Neural progenitor cell (in vitro differentiated cells): ENCODE measurements around the gene ASB2. TPM values are rescaled to one million over a fixed set of nuclear protein-coding genes. Genes with fewer than 3 reads are reported as not detected.

Experiments
- DNase-seq: peaks from one replicate; pipeline ENCODE4 v3.0.0-alpha.2; 2016; ENCODE audit warnings: low spot score
- H2AFZ ChIP-seq: fragments of 200-600 bp; sonication (generic); replicated peaks from 2 replicates; pipeline ENCODE4 v1.6.1; 2016; ENCODE audit warnings: antibody characterized with exemption
- H3F3A ChIP-seq: fragments of 200-600 bp; sonication (generic); 2 replicates; pipeline ENCODE4 v1.6.1; 2016; ENCODE audit warnings: antibody characterized with exemption, low read depth
- H3K27ac ChIP-seq: fragments of 200-600 bp; sonication (generic); 2 replicates; pipeline ENCODE4 v1.5.1; 2016; ENCODE audit warnings: mild to moderate bottlenecking
- H3K27me3 ChIP-seq: fragments of 200-600 bp; sonication (generic); 2 replicates; pipeline ENCODE4 v1.6.1; 2016; ENCODE audit warnings: mild to moderate bottlenecking, moderate library complexity
- H3K36me3 ChIP-seq: fragments of 200-600 bp; sonication (generic); 2 replicates; pipeline ENCODE4 v1.5.1; 2016
- H3K4me1 ChIP-seq: fragments of 200-600 bp; sonication (generic); 2 replicates; pipeline ENCODE4 v1.6.1; 2016; ENCODE audit warnings: mixed run types
- H3K4me2 ChIP-seq: fragments of 200-600 bp; sonication (generic); 2 replicates; pipeline ENCODE4 v1.6.1; 2016
- H3K4me3 ChIP-seq: fragments of 200-600 bp; sonication (generic); 2 replicates; pipeline ENCODE4 v1.5.1; 2016
- H3K79me2 ChIP-seq: fragments of 200-600 bp; sonication (generic); 2 replicates; pipeline ENCODE4 v1.6.1; 2016; ENCODE audit warnings: low read depth
- H3K9ac ChIP-seq: fragments of 200-600 bp; sonication (generic); 2 replicates; pipeline ENCODE4 v1.6.1; 2016
- H3K9me3 ChIP-seq: fragments of 200-600 bp; sonication (generic); 2 replicates; pipeline ENCODE4 v1.5.1; 2016; ENCODE audit warnings: low read depth
- H4K20me1 ChIP-seq: fragments of 200-600 bp; sonication (generic); 2 replicates; pipeline ENCODE4 v1.6.1; 2016; ENCODE audit warnings: low read depth
- H3K27ac Mint-ChIP-seq: 3 replicates; pipeline ENCODE4 v1.8.0; 2021; ENCODE audit warnings: mixed read lengths
- H3K27me3 Mint-ChIP-seq: 2 replicates; pipeline ENCODE4 v1.8.0; 2022; ENCODE audit warnings: low read depth, mild to moderate bottlenecking, inconsistent platforms, moderate library complexity, mixed read lengths; ENCODE audit not compliant: insufficient read depth
- H3K36me3 Mint-ChIP-seq: 3 replicates; pipeline ENCODE4 v1.8.0; 2021; ENCODE audit warnings: mixed read lengths
- H3K4me1 Mint-ChIP-seq: 3 replicates; pipeline ENCODE4 v1.8.0; 2021; ENCODE audit warnings: mixed read lengths
- H3K4me3 Mint-ChIP-seq: 3 replicates; pipeline ENCODE4 v1.8.0; 2021; ENCODE audit warnings: mild to moderate bottlenecking, moderate library complexity, mixed read lengths
- H3K9me3 Mint-ChIP-seq: 3 replicates; pipeline ENCODE4 v1.8.0; 2020; ENCODE audit warnings: mixed read lengths
- EZH2 ChIP-seq: fragments of 200-600 bp; sonication (generic); IDR thresholded peaks from 2 replicates; pipeline ENCODE4 v1.6.1; 2017; ENCODE audit warnings: antibody characterized with exemption, mild to moderate bottlenecking, moderate library complexity
- EZH2phosphoT487 ChIP-seq: fragments of 200-600 bp; sonication (generic); IDR thresholded peaks from 2 replicates; pipeline ENCODE4 v1.6.1; 2017; ENCODE audit warnings: antibody characterized with exemption
- total RNA-seq: library from RNA; depleted of rRNA; stranded (reverse); fragments of >200 nt; gene quantifications from 2 replicates; pipeline ENCODE4 v1.2.3, GENCODE V29; 2015; ENCODE audit warnings: low replicate concordance
- TF ChIP-seq, protein P1 (sequence below): fragments of 200-600 bp; sonication (generic); IDR thresholded peaks from 2 replicates; pipeline ENCODE4 v1.5.1; 2017; ENCODE audit warnings: antibody characterized with exemption, mild to moderate bottlenecking

Gene ASB2
- total RNA-seq, 1 donor from 2014 or later = not detected

DNA sequence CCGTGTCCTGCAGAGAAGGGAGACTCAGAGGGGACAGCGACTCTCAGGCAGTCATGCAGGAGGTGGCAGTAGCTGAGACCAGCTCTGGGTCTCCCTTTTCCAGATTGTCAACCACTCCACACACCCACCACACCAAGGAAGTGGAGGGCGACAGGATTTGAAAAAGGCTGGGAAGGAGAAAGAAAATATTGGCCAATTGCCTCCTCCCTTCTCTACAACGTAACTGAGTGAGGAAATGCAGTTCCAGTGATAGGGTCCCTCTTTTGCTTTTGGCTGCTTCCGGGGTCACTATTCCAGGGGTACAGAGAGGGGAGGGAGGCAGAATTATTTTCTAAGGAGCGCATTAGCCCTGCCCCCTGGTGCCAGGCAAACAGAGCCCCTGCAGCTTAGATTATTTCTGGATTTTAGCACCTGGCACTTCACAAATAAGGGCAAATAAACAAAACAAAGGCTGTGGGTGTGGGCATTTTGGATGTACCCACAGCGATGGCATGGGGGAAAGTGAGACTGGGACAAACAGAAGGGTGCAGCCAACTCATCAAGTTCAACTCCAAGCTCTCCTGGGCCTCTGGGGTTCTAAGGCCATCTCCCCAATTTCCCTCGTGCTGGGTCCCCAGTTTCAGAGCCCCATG is 20.4 kb downstream of the ASB2 start:
- Histone ChIP-seq H3K27ac (no peak overlapping the region), H3F3A (no peaks in the 10 kb centered on the region), H3K4me1 (peaks cover 6% of the 10 kb centered on the region), H2AFZ (no peak overlapping the region), H3K36me3 (no peaks in the 10 kb centered on the region), H3K9me3 (no peaks in the 10 kb centered on the region), H3K9ac (no peak overlapping the region), H3K79me2 (no peaks in the 10 kb centered on the region), H3K4me2 (no peak overlapping the region), H4K20me1 (no peaks in the 10 kb centered on the region), H3K27me3 (no peaks in the 10 kb centered on the region), H3K4me3 (no peak overlapping the region)
- H3K27ac Mint-ChIP-seq = no peak overlapping the region
- TF ChIP-seq EZH2phosphoT487 (no peak), EZH2 (no peak)
- TF ChIP-seq, protein P1, sequence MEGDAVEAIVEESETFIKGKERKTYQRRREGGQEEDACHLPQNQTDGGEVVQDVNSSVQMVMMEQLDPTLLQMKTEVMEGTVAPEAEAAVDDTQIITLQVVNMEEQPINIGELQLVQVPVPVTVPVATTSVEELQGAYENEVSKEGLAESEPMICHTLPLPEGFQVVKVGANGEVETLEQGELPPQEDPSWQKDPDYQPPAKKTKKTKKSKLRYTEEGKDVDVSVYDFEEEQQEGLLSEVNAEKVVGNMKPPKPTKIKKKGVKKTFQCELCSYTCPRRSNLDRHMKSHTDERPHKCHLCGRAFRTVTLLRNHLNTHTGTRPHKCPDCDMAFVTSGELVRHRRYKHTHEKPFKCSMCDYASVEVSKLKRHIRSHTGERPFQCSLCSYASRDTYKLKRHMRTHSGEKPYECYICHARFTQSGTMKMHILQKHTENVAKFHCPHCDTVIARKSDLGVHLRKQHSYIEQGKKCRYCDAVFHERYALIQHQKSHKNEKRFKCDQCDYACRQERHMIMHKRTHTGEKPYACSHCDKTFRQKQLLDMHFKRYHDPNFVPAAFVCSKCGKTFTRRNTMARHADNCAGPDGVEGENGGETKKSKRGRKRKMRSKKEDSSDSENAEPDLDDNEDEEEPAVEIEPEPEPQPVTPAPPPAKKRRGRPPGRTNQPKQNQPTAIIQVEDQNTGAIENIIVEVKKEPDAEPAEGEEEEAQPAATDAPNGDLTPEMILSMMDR = no peak
- peaks cover 4% of the 10 kb centered on the region for H3K27me3 Mint-ChIP-seq
- DNase-seq = no peak
- H3K36me3 Mint-ChIP-seq = no peaks in the 10 kb centered on the region
- H3K9me3 Mint-ChIP-seq = no peaks in the 10 kb centered on the region
- no peak overlapping the region for H3K4me3 Mint-ChIP-seq
- peaks cover 47% of the 10 kb centered on the region for H3K4me1 Mint-ChIP-seq

DNA sequence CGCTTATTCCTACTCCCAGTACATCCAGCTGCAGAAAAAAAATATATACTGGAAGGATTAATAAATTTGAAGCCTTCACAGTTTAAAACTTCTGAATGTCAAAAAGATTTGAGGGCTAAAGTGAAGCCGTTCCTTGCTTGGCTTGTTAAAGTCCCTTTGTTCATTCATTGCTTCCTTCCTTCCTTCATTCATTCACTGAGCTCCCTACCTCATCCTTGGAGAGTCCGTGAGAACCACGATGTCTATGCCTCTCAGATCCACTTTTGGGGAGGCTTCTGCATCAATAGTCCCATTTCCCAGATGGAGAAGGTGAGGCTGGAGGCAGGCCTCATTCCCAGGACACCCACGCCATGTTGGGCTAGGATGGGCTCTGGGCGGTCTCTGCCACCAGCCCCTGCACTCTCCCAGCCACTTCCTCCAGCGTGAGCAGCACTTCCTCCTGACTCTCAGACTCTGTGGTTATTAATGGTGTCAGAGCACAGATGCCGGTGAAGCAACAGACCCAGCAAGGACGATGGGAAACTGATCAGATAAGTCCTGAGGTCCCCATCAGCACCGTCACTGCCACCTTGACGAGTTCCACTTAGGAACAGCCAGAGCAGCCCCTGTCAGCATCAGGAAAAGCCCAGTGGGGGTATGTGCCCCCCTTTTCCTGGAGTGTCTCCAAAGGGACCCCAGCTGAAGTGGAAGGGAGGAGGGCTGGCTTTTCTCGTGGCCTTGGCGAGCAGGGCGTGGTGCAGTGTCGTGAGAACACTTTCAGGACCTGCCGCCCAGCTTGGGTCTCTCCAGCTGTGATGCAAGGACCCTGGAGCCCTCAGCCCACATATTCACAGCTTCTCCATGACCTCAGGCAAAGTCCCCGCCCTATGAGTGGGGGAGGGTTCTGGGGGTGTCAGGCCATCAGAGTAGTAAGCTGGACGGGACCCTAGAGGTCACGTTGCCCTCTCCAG is 21.2 kb downstream of the ASB2 start:
- Histone ChIP-seq H3K27ac (no peak overlapping the region), H3K4me2 (no peak overlapping the region), H3K9me3 (no peaks in the 10 kb centered on the region), H3K79me2 (no peaks in the 10 kb centered on the region), H3F3A (no peaks in the 10 kb centered on the region), H3K9ac (no peak overlapping the region), H3K36me3 (no peaks in the 10 kb centered on the region), H4K20me1 (no peaks in the 10 kb centered on the region), H3K4me3 (no peak overlapping the region), H2AFZ (no peak overlapping the region), H3K4me1 (peaks cover 6% of the 10 kb centered on the region), H3K27me3 (no peaks in the 10 kb centered on the region)
- peak overlapping the region; percentile 76 for H3K27ac Mint-ChIP-seq
- no peaks in the 10 kb centered on the region for H3K36me3 Mint-ChIP-seq
- peaks cover 3% of the 10 kb centered on the region for H3K27me3 Mint-ChIP-seq
- no peak for DNase-seq
- H3K4me3 Mint-ChIP-seq = peak overlapping the region; percentile 48
- H3K4me1 Mint-ChIP-seq = peaks cover 51% of the 10 kb centered on the region
- no peak for TF ChIP-seq EZH2phosphoT487
- no peaks in the 10 kb centered on the region for H3K9me3 Mint-ChIP-seq

DNA sequence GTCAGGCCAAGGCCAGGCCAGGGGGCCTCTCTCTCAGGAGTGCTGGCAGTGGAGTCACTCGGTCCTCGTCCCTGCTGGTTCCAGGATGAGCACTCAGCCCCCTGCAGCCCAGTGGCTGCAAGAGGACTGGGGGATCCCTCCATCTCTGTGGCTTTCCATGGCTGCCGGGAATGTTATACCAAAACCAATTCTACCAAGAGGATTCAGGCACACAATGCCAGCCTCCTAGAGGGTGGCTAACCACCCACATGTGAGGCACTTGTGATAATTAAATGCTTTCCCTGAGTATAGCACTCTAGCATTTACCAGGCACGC is 21.9 kb downstream of the ASB2 start:
- no peak overlapping the region for H3K4me3 ChIP-seq
- no peaks in the 10 kb centered on the region for H3K27me3 ChIP-seq
- H2AFZ ChIP-seq = no peak overlapping the region
- H3K4me2 ChIP-seq = no peak overlapping the region
- Mint-ChIP-seq H3K36me3 (no peaks in the 10 kb centered on the region), H3K4me1 (peaks cover 49% of the 10 kb centered on the region), H3K4me3 (no peak overlapping the region), H3K27me3 (peaks cover 2% of the 10 kb centered on the region), H3K9me3 (no peaks in the 10 kb centered on the region), H3K27ac (no peak overlapping the region)
- H3K36me3 ChIP-seq = no peaks in the 10 kb centered on the region
- H3K79me2 ChIP-seq = no peaks in the 10 kb centered on the region
- DNase-seq = no peak
- no peaks in the 10 kb centered on the region for H3K9me3 ChIP-seq
- no peak overlapping the region for H3K27ac ChIP-seq
- no peak overlapping the region for H3K9ac ChIP-seq
- H4K20me1 ChIP-seq = no peaks in the 10 kb centered on the region
- H3K4me1 ChIP-seq = peaks cover 4% of the 10 kb centered on the region
- TF ChIP-seq, protein P1 = no peak
- TF ChIP-seq EZH2phosphoT487 = no peak
- TF ChIP-seq EZH2 = no peak
- H3F3A ChIP-seq = no peaks in the 10 kb centered on the region
